Measurements from ENCODE around the gene MEIS2.

Gene MEIS2

GRCh38 chr15:36879568-36880222, 220.7 kb downstream of the MEIS2 start:
- no peak for DNase-seq (ENCODE audit: low read depth in 2 of 2)

GRCh38 chr15:36878684-36879262, 221.6 kb downstream of the MEIS2 start:
- DNase-seq (ENCODE audit: low read depth in 2 of 2): no peak

- no peak for DNase-seq (ENCODE audit: low read depth in 2 of 2)
These were observed 222.3 kb downstream of the MEIS2 start for GRCh38 chr15:36877796-36878683.

- no peak for DNase-seq (ENCODE audit: low read depth in 2 of 2)
These were observed 223.1 kb downstream of the MEIS2 start for GRCh38 chr15:36877294-36877693.

GRCh38 chr15:36875740-36876334, 224.5 kb downstream of the MEIS2 start:
- no peak for DNase-seq (ENCODE audit: low read depth in 2 of 2)

- DNase-seq (ENCODE audit: low read depth in 2 of 2): no peak
These were observed 225.4 kb downstream of the MEIS2 start for GRCh38 chr15:36874930-36875329.

GRCh38 chr15:36867436-36867835, 232.9 kb downstream of the MEIS2 start:
- no peak for DNase-seq (ENCODE audit: low read depth in 2 of 2)

- no peak for DNase-seq (ENCODE audit: low read depth in 2 of 2)
These were observed 233.5 kb downstream of the MEIS2 start for GRCh38 chr15:36866896-36867295.

GRCh38 chr15:36863570-36863969, 236.8 kb downstream of the MEIS2 start:
- DNase-seq (ENCODE audit: low read depth in 2 of 2): no peak

GRCh38 chr15:36860792-36861191, 239.6 kb downstream of the MEIS2 start:
- DNase-seq (ENCODE audit: low read depth in 2 of 2): no peak

GRCh38 chr15:36858423-36858822, 241.9 kb downstream of the MEIS2 start:
- DNase-seq (ENCODE audit: low read depth in 2 of 2): no peak

- DNase-seq (ENCODE audit: low read depth in 2 of 2): no peak
These were observed 243.9 kb downstream of the MEIS2 start for GRCh38 chr15:36856339-36856973.

GRCh38 chr15:36850864-36851263, 249.5 kb downstream of the MEIS2 start:
- no peak for DNase-seq (ENCODE audit: low read depth in 2 of 2)

- DNase-seq (ENCODE audit: low read depth in 2 of 2): no peak
These were observed 255.1 kb downstream of the MEIS2 start for GRCh38 chr15:36845270-36845669.

- no peak for DNase-seq (ENCODE audit: low read depth in 2 of 2)
These were observed 255.8 kb downstream of the MEIS2 start for GRCh38 chr15:36844534-36844998.

GRCh38 chr15:36843822-36844221, 256.5 kb downstream of the MEIS2 start:
- no peak for DNase-seq (ENCODE audit: low read depth in 2 of 2)

GRCh38 chr15:36841193-36841592, 259.2 kb downstream of the MEIS2 start:
- DNase-seq (ENCODE audit: low read depth in 2 of 2): no peak
